HEK293 (cell line): ENCODE results near the gene PFKM.

Source experiments
- CTCF ChIA-PET: fragments of 350-600 bp; formaldehyde crosslinking; extraction: SDS; loops from one replicate; lab custom pipeline; 2021; ENCODE audit warnings: antibody characterized with exemption; lab: Yijun Ruan, JAX
- POLR2A ChIA-PET: fragments of 300-600 bp; formaldehyde crosslinking; extraction: SDS; loops from one replicate; lab custom pipeline; 2020; ENCODE audit warnings: antibody characterized with exemption, inconsistent platforms; lab: Yijun Ruan, JAX
- H3K27ac ChIP-seq: fragments of 200-500 bp; sonication (Bioruptor generic); 2 replicates; pipeline ENCODE4 v1.5.1; 2014; ENCODE audit warnings: low read depth, low read length, control low read depth, inconsistent platforms; ENCODE audit errors: extremely low read depth
- H3K36me3 ChIP-seq, 2 experiments: fragments of 200-500 bp in 1 of 2; sonication (Bioruptor generic) in 1 of 2; 1 replicate in 1 of 2; 2 replicates in 1 of 2; pipeline ENCODE4 v1.5.1; 2014 to 2017; ENCODE audit warnings: inconsistent platforms in 2 of 2, low read length in 2 of 2; ENCODE audit not compliant: control insufficient read depth in 2 of 2, insufficient read depth in 1 of 2
- H3K4me1 ChIP-seq: fragments of 200-500 bp; sonication (Bioruptor generic); 2 replicates; pipeline ENCODE4 v1.5.1; 2014; ENCODE audit warnings: mild to moderate bottlenecking, low read length, inconsistent platforms; ENCODE audit not compliant: control insufficient read depth, insufficient read depth
- H3K4me3 ChIP-seq: 2 replicates; pipeline ENCODE4 v1.5.1; 2011; ENCODE audit warnings: low read depth, mild to moderate bottlenecking, control low read depth, low read length, moderate library complexity
- H3K9me3 ChIP-seq: fragments of 200-500 bp; sonication (Bioruptor generic); 2 replicates; pipeline ENCODE4 v1.5.1; 2014; ENCODE audit warnings: low read depth, low read length, inconsistent platforms; ENCODE audit not compliant: control insufficient read depth, insufficient read depth
- EGR2 ChIP-seq: fragments of 450-650 bp; formaldehyde crosslinking; IDR thresholded peaks from 2 replicates; pipeline ENCODE4 v1.5.1; 2016; ENCODE audit warnings: low read depth, missing biosample characterization, missing genetic modification characterization
- GLIS2 ChIP-seq: fragments of 450-650 bp; formaldehyde crosslinking; IDR thresholded peaks from 2 replicates; pipeline ENCODE4 v1.5.1; 2016; ENCODE audit warnings: missing biosample characterization, missing genetic modification characterization
- HOXA7 ChIP-seq: sonication (generic); formaldehyde crosslinking; IDR thresholded peaks from 2 replicates; pipeline ENCODE4 v1.8.1; 2022; ENCODE audit warnings: missing genetic modification reagents, borderline replicate concordance
- TRIM28 ChIP-seq: IDR thresholded peaks from 2 replicates; pipeline ENCODE4 v1.6.1; 2011; ENCODE audit warnings: low read length, control low read depth, borderline replicate concordance
- ZBTB1 ChIP-seq: fragments of 450-650 bp; formaldehyde crosslinking; IDR thresholded peaks from 2 replicates; pipeline ENCODE4 v1.5.1; 2016; ENCODE audit warnings: missing biosample characterization, missing genetic modification characterization
- ZBTB48 ChIP-seq: fragments of 450-650 bp; formaldehyde crosslinking; IDR thresholded peaks from 2 replicates; pipeline ENCODE4 v1.5.1; 2016; ENCODE audit warnings: missing biosample characterization, missing genetic modification characterization
- ZNF112 ChIP-seq: fragments of 450-650 bp; formaldehyde crosslinking; IDR thresholded peaks from 2 replicates; pipeline ENCODE4 v1.5.0; 2017; ENCODE audit warnings: missing biosample characterization, missing genetic modification characterization
- ZNF121 ChIP-seq: fragments of 450-650 bp; formaldehyde crosslinking; IDR thresholded peaks from 2 replicates; pipeline ENCODE4 v1.5.1; 2016; ENCODE audit warnings: missing biosample characterization, missing genetic modification characterization
- ZNF266 ChIP-seq: fragments of 450-650 bp; formaldehyde crosslinking; IDR thresholded peaks from 2 replicates; pipeline ENCODE4 v1.5.1; 2016; ENCODE audit warnings: missing biosample characterization, missing genetic modification characterization, low read depth
- ZNF423 ChIP-seq: fragments of 450-650 bp; formaldehyde crosslinking; IDR thresholded peaks from 2 replicates; pipeline ENCODE4 v1.5.1; 2016; ENCODE audit warnings: missing biosample characterization, missing genetic modification characterization
- ZNF629 ChIP-seq: fragments of 450-650 bp; formaldehyde crosslinking; IDR thresholded peaks from 2 replicates; pipeline ENCODE4 v1.5.1; 2017; ENCODE audit warnings: missing biosample characterization, missing genetic modification characterization
- ZNF658 ChIP-seq: fragments of 450-650 bp; formaldehyde crosslinking; IDR thresholded peaks from 2 replicates; pipeline ENCODE4; 2016; ENCODE audit warnings: missing biosample characterization, missing genetic modification characterization
- ZNF707 ChIP-seq: fragments of 450-650 bp; formaldehyde crosslinking; IDR thresholded peaks from 2 replicates; pipeline ENCODE4 v1.5.1; 2016; ENCODE audit warnings: missing biosample characterization, missing genetic modification characterization
- ZNF843 ChIP-seq: fragments of 450-650 bp; formaldehyde crosslinking; IDR thresholded peaks from 2 replicates; pipeline ENCODE4 v1.5.1; 2016; ENCODE audit warnings: missing biosample characterization, missing genetic modification characterization
- TF ChIP-seq, protein P1 (sequence below): fragments of 450-650 bp; formaldehyde crosslinking; conservative IDR thresholded peaks from 2 replicates; pipeline ENCODE4 v1.5.1; 2016; ENCODE audit warnings: low read depth, missing biosample characterization, missing genetic modification characterization
- TF ChIP-seq, protein P2 (sequence below): fragments of 450-650 bp; formaldehyde crosslinking; IDR thresholded peaks from 2 replicates; pipeline ENCODE4 v1.5.1; 2017; ENCODE audit warnings: missing biosample characterization, missing genetic modification characterization
- TF ChIP-seq, protein P3 (sequence below): IDR thresholded peaks from 2 replicates; pipeline ENCODE4 v1.6.1; 2011; ENCODE audit warnings: mild to moderate bottlenecking, low read depth, low read length, borderline replicate concordance
- TF ChIP-seq, protein P4 (sequence below): fragments of 450-650 bp; formaldehyde crosslinking; optimal IDR thresholded peaks from 2 replicates; pipeline ENCODE3; 2016; ENCODE audit warnings: missing biosample characterization, mild to moderate bottlenecking, missing genetic modification characterization
- TF ChIP-seq, protein P5 (sequence below): fragments of 450-650 bp; formaldehyde crosslinking; IDR thresholded peaks from 2 replicates; pipeline ENCODE4 v1.5.1; 2016; ENCODE audit warnings: missing biosample characterization, missing genetic modification characterization

The PFKM gene

DNA sequence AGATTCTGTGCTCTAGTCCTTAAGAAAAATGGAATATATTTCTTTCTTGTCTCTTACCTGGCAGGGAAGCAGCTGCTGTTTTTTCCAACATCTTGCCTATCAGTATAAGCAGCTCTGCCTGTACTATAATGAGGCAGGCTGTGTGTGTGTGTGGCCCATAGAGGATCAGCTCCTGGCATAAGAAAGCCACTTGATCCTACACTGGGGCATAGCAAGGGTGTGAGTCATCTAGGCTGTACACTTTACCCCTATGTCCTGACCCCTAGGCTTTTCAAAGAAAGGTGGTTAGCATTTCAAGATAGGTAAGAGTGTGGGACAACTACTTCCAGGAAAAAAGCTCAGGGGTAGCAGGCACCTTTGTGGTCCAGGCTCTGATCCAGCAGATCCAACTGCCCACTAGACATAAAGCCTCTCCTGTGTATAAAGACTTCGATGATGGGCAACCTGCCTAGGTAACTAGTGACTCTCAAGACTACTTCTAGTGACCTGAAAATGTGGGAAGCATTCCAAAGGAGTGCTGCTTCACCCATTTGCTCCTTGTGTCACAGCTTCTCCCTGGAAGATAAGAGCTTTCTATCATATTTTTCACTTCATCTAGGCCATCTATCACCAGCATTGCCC, 8.4 kb upstream of the PFKM start:
- H3K4me3 ChIP-seq, result no peak overlapping the region
- no peaks in the 10 kb centered on the region for H3K9me3 ChIP-seq
- H3K4me1 ChIP-seq, result no peaks in the 10 kb centered on the region
- POLR2A ChIA-PET, result interaction anchor here (1.0 to 2.3 kb wide), 2 partner anchors 8 to 47 kb away, joined by 3 to 15 read pairs; partner anchors contain the start of genes ASB8 and PFKM
- H3K27ac ChIP-seq, result no peak overlapping the region
- CTCF ChIA-PET, result interaction anchor here (1.0 kb wide), 1 partner anchor 10 kb away, joined by 3 read pairs; no protein-coding TSS in a partner anchor
- no peaks in the 10 kb centered on the region for H3K36me3 ChIP-seq
- TF ChIP-seq, protein P1, sequence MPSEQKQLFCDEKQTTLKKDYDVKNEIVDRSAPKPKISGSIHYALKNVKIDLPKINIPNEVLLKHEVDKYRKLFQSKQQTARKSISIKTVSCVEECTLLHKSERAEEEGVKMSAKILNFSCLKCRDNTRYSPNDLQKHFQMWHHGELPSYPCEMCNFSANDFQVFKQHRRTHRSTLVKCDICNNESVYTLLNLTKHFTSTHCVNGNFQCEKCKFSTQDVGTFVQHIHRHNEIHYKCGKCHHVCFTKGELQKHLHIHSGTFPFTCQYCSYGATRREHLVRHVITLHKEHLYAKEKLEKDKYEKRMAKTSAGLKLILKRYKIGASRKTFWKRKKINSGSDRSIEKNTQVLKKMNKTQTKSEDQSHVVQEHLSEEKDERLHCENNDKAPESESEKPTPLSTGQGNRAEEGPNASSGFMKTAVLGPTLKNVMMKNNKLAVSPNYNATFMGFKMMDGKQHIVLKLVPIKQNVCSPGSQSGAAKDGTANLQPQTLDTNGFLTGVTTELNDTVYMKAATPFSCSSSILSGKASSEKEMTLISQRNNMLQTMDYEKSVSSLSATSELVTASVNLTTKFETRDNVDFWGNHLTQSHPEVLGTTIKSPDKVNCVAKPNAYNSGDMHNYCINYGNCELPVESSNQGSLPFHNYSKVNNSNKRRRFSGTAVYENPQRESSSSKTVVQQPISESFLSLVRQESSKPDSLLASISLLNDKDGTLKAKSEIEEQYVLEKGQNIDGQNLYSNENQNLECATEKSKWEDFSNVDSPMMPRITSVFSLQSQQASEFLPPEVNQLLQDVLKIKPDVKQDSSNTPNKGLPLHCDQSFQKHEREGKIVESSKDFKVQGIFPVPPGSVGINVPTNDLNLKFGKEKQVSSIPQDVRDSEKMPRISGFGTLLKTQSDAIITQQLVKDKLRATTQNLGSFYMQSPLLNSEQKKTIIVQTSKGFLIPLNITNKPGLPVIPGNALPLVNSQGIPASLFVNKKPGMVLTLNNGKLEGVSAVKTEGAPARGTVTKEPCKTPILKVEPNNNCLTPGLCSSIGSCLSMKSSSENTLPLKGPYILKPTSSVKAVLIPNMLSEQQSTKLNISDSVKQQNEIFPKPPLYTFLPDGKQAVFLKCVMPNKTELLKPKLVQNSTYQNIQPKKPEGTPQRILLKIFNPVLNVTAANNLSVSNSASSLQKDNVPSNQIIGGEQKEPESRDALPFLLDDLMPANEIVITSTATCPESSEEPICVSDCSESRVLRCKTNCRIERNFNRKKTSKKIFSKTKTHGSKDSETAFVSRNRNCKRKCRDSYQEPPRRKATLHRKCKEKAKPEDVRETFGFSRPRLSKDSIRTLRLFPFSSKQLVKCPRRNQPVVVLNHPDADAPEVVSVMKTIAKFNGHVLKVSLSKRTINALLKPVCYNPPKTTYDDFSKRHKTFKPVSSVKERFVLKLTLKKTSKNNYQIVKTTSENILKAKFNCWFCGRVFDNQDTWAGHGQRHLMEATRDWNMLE, result no peak
- TF ChIP-seq ZNF266 (tag by site-specific recombination) (no peak), EGR2 (tag by site-specific recombination) (no peak), HOXA7 (CRISPR knock-in tag) (no peak), ZNF112 (tag by site-specific recombination) (no peak), ZNF423 (tag by site-specific recombination) (no peak), TRIM28 (no peak), ZNF707 (tag by site-specific recombination) (no peak), ZNF121 (tag by site-specific recombination) (no peak), GLIS2 (no peak), ZNF658 (tag by site-specific recombination) (no peak), ZNF629 (tag by site-specific recombination) (no peak), ZBTB1 (no peak), ZBTB48 (tag by site-specific recombination) (no peak), ZNF843 (tag by site-specific recombination) (no peak)
- TF ChIP-seq, protein P2, sequence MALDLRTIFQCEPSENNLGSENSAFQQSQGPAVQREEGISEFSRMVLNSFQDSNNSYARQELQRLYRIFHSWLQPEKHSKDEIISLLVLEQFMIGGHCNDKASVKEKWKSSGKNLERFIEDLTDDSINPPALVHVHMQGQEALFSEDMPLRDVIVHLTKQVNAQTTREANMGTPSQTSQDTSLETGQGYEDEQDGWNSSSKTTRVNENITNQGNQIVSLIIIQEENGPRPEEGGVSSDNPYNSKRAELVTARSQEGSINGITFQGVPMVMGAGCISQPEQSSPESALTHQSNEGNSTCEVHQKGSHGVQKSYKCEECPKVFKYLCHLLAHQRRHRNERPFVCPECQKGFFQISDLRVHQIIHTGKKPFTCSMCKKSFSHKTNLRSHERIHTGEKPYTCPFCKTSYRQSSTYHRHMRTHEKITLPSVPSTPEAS (tag by site-specific recombination), result no peak
- TF ChIP-seq, protein P3, sequence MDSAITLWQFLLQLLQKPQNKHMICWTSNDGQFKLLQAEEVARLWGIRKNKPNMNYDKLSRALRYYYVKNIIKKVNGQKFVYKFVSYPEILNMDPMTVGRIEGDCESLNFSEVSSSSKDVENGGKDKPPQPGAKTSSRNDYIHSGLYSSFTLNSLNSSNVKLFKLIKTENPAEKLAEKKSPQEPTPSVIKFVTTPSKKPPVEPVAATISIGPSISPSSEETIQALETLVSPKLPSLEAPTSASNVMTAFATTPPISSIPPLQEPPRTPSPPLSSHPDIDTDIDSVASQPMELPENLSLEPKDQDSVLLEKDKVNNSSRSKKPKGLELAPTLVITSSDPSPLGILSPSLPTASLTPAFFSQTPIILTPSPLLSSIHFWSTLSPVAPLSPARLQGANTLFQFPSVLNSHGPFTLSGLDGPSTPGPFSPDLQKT, result no peak
- TF ChIP-seq, protein P4, sequence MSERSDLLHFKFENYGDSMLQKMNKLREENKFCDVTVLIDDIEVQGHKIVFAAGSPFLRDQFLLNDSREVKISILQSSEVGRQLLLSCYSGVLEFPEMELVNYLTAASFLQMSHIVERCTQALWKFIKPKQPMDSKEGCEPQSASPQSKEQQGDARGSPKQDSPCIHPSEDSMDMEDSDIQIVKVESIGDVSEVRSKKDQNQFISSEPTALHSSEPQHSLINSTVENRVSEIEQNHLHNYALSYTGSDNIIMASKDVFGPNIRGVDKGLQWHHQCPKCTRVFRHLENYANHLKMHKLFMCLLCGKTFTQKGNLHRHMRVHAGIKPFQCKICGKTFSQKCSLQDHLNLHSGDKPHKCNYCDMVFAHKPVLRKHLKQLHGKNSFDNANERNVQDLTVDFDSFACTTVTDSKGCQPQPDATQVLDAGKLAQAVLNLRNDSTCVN, result no peak
- TF ChIP-seq, protein P5, sequence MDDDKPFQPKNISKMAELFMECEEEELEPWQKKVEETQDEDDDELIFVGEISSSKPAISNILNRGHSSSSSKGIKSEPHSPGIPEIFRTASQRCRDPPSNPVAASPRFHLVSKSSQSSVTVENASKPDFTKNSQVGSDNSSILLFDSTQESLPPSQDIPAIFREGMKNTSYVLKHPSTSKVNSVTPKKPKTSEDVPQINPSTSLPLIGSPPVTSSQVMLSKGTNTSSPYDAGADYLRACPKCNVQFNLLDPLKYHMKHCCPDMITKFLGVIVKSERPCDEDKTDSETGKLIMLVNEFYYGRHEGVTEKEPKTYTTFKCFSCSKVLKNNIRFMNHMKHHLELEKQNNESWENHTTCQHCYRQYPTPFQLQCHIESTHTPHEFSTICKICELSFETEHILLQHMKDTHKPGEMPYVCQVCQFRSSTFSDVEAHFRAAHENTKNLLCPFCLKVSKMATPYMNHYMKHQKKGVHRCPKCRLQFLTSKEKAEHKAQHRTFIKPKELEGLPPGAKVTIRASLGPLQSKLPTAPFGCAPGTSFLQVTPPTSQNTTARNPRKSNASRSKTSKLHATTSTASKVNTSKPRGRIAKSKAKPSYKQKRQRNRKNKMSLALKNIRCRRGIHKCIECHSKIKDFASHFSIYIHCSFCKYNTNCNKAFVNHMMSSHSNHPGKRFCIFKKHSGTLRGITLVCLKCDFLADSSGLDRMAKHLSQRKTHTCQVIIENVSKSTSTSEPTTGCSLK (tag by site-specific recombination), result no peak
